OCI-LY7 (cell line): ENCODE measurements around the gene ACOT6.
"Not testable (repeated sequence)": the region's sequence is repeated elsewhere in the genome, so short reads cannot be mapped to it uniquely, and the experiment has no call there.

Experiments used
- EZH2phosphoT487 ChIP-seq: fragments of 200-600 bp; sonication (generic); IDR thresholded peaks from 2 replicates; pipeline ENCODE4 v1.6.1; 2018; ENCODE audit warnings: low read depth, borderline replicate concordance, mild to moderate bottlenecking, mixed run types, antibody characterized with exemption, low read length, moderate library complexity, mixed read lengths
- TF ChIP-seq, protein P1 (sequence below): fragments of 200-600 bp; sonication (generic); conservative IDR thresholded peaks from 2 replicates; pipeline ENCODE4 v1.5.1; 2014; ENCODE audit warnings: mild to moderate bottlenecking, antibody characterized with exemption, low read length, moderate library complexity, mixed read lengths

DNA sequence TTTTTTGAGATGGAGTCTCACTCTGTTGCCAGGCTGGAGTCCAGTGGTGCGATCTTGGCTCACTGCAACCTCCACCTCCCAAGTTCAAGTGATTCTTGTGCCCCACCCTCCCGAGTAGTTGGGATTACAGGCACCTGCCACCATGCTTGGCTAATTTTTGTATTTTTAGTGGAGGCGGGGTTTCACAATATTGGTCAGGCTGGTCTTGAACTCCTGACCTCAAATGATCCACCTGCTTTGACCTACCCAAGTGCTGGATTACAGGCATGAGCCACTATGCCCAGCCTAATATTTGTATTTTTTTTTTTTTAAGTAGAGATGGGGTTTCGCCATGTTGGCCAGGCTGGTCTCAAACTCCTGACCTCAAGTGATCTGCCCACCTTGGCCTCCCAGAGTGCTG is 38.6 kb upstream of the ACOT6 start:
- TF ChIP-seq, protein P1, sequence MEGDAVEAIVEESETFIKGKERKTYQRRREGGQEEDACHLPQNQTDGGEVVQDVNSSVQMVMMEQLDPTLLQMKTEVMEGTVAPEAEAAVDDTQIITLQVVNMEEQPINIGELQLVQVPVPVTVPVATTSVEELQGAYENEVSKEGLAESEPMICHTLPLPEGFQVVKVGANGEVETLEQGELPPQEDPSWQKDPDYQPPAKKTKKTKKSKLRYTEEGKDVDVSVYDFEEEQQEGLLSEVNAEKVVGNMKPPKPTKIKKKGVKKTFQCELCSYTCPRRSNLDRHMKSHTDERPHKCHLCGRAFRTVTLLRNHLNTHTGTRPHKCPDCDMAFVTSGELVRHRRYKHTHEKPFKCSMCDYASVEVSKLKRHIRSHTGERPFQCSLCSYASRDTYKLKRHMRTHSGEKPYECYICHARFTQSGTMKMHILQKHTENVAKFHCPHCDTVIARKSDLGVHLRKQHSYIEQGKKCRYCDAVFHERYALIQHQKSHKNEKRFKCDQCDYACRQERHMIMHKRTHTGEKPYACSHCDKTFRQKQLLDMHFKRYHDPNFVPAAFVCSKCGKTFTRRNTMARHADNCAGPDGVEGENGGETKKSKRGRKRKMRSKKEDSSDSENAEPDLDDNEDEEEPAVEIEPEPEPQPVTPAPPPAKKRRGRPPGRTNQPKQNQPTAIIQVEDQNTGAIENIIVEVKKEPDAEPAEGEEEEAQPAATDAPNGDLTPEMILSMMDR, result not testable (repeated sequence)
- TF ChIP-seq EZH2phosphoT487, result not testable (repeated sequence)
